Thymus (tissue), 11 donors: Measurements from ENCODE around the gene AKAP13. TPM values are rescaled to one million over a fixed set of nuclear protein-coding genes. Genes with fewer than 3 reads are reported as not detected.
"Not testable (repeated sequence)": the region's sequence is repeated elsewhere in the genome, so short reads cannot be mapped to it uniquely, and the experiment has no call there.

Experiments used
- DNase-seq, 9 donors: peaks; one replicate each; pipeline ENCODE4 v3.0.0-alpha.2; 2013; ENCODE audit warnings: low spot score in 9 of 9, low read depth in 6 of 9, missing footprints in 1 of 9
- H3K27ac ChIP-seq, 2 donors: one replicate each; pipeline ENCODE4 v1.5.1; 2013; ENCODE audit warnings: control low read depth in 1 of 2, low read depth in 1 of 2, low read length in 1 of 2, mild to moderate bottlenecking in 1 of 2, moderate library complexity in 1 of 2
- H3K27me3 ChIP-seq, 2 donors: one replicate each; pipeline ENCODE4 v1.5.1; 2013; ENCODE audit warnings: low read length in 1 of 2; ENCODE audit not compliant: control insufficient read depth in 2 of 2, insufficient read depth in 1 of 2
- H3K36me3 ChIP-seq, 2 donors: one replicate each; pipeline ENCODE4 v1.5.1; 2013; ENCODE audit warnings: low read length in 1 of 2, mild to moderate bottlenecking in 1 of 2, moderate library complexity in 1 of 2; ENCODE audit not compliant: control insufficient read depth in 2 of 2, insufficient read depth in 2 of 2
- H3K4me1 ChIP-seq, 2 donors: one replicate each; pipeline ENCODE4 v1.5.1; 2013; ENCODE audit warnings: low read length in 2 of 2; ENCODE audit not compliant: control insufficient read depth in 2 of 2, insufficient read depth in 2 of 2
- H3K4me3 ChIP-seq, 2 donors: one replicate each; pipeline ENCODE4 v1.5.1; 2013; ENCODE audit warnings: low read length in 2 of 2, control low read depth in 1 of 2, mild to moderate bottlenecking in 1 of 2
- H3K9me3 ChIP-seq, 2 donors: one replicate each; pipeline ENCODE4 v1.5.1; 2013; ENCODE audit warnings: low read length in 1 of 2, mild to moderate bottlenecking in 1 of 2; ENCODE audit not compliant: control insufficient read depth in 2 of 2, insufficient read depth in 1 of 2
- WGBS: extraction: QIAGEN DNeasy Blood & Tissue Kit; methylation state at CpG from one replicate; pipeline ENCODE4 v1.1.7; 2013; 5-methylcytosine and 5-hydroxymethylcytosine counted together
- polyA plus RNA-seq: library from polyadenylated mRNA; stranded (reverse); fragments of 200-250 nt; gene quantifications from one replicate; pipeline ENCODE4 v1.2.3, GENCODE V29; 2013
- total RNA-seq: library from RNA; stranded (reverse); fragments of 120-200 nt; gene quantifications from one replicate; pipeline ENCODE4 v1.2.4, GENCODE V29; 2013
- donor health status: healthy.

Gene AKAP13
- total and polyA plus RNA-seq, 2 donors = 49.8 to 63.8 TPM

GRCh38 chr15:85796371-85796770 lies 416.0 kb downstream of the AKAP13 start:
- H3K27ac ChIP-seq, H3K9me3 ChIP-seq, DNase-seq, H3K36me3 ChIP-seq, H3K4me3 ChIP-seq, H3K27me3 ChIP-seq: not testable (repeated sequence)
- 90% methylated on average over 7 of the region's 7 CpGs for WGBS
- H3K4me1 ChIP-seq = peaks cover 9 to 15% of the 10 kb centered on the region in 2 donors
